NCI-H2029 treated with DMSO at 0.1 percent for 48 hours (cell line): ENCODE results near the gene PPBP.
A peak's percentile ranks its signal among the peaks of the same experiment; 100 is the strongest.

Source experiments
- DNase-seq: peaks from one replicate; lab custom pipeline; 2025; lab: John Stamatoyannopoulos, UW

Gene PPBP

GRCh38 chr4:73948291-73948690 lies 39.7 kb downstream of the PPBP start:
- no peak for DNase-seq

- DNase-seq, result no peak
These were observed 40.6 kb downstream of the PPBP start for GRCh38 chr4:73947239-73947985.

DNA sequence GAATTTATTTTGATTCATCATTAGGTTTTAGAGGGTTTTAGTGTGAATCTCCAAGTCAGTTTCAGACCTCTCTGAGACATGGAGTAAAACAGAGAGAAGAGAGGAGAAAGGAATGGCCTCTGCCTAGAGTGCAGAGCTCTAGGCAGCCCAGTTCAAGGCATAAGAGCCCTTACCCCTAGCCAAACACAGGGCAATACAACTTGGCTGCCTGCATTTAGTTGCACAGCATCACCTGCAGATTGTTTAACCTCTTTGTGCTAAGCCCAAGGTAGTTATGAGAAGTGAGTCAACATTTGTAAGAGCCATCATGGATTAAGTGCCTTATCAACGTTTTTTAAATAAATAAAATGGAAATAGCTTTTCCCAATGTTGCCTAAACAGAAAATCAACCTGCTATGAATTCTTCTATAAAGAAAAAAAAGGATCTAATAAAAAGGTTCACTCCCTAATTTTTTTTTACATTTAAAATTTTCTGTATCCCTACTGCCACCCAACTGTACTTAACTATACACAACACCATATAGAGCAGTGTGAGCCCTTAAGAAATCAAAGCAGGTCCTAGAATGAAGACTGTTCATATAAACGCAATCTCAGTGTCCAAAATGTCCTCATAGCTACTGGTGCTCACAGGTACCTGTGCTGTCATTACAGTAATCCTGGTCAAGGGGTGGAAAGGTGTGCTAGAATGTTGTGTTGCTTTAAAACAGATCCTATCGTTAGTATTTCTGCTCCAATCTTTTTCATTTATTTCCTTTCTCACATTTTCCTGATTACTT lies 42.1 kb downstream of the PPBP start:
- peak; percentile 64 for DNase-seq

- DNase-seq, result no peak
These were observed 42.9 kb downstream of the PPBP start for GRCh38 chr4:73945140-73945539.

DNA sequence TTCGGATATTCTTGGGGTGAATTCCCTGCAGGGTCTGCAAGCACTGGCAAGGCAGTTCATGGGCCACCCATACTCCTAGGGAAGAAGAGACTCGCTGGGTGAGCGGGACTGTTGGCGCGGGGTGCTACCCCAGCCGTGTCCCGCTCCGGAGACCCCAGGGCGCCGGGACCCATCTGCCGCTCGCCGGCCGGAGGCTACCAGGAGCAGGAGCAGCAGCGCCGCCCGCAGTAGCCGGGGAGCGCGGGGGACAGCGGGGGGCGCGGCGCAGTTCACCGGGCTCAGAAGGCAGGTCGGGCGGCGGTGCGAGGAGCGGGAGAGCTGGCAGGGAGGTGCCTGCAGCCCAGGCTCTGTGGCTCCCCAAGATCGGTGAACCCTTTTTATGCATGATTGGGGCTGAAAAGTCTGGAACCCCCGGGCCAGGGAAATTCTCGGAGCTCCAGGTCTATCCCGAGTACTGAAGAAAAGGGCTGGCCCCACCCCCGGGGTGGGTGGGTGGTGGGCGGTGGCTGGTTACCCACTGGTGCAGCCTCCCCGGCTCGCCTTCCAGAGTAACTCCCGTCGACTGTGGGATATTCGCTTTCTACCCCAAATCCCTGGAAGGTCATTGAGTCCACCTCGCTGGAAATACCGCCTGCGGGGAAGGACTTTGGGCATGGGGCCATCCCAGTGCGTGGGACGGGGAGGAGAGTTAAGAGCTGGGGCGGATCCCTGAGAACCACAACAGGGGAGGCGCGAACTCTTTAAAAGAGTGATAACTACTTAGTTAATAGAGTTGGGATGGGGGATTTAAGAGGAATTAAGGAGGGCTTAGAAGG lies 43.7 kb downstream of the PPBP start:
- no peak for DNase-seq

- no peak for DNase-seq
These were observed 44.4 kb downstream of the PPBP start for GRCh38 chr4:73943555-73943954.

DNA sequence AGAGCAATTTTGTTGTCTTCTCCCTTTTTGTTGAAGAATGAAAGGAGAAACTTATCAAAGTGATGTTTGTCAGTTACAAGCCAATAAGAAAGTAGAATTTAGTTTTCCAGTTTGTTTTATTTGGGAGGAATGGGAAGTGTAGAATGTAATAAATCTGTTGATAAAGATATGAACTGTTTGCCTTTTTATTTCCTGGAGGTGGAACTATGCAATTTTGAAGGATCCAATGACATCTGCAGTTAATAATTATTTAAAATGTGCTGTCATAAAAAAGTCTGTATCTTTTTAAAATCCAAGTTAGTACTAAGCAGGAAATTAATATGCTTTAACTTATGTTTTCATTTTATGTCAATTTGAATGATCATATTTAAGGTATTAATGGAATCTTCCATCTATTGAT lies 51.0 kb downstream of the PPBP start:
- DNase-seq, result no peak
